Ovary (tissue), 9 donors: ENCODE data around the gene GULP1. TPM values are rescaled to one million over a fixed set of nuclear protein-coding genes. Genes with fewer than 3 reads are reported as not detected.

ENCODE experiments used
- DNase-seq, 5 donors: peaks; one replicate each; pipeline ENCODE4 v3.0.0-alpha.2; 2019 to 2020
- H3K27ac ChIP-seq, 2 donors: fragments of 200-600 bp; one replicate each; pipeline versions ENCODE4 v1.5.1 to v1.8.0; 2019 to 2022
- H3K27me3 ChIP-seq: fragments of 200-600 bp; one replicate; pipeline ENCODE4 v1.8.0; 2022
- H3K36me3 ChIP-seq: fragments of 200-600 bp; sonication (generic); one replicate; pipeline ENCODE4 v1.5.1; 2019
- H3K4me1 ChIP-seq: one replicate; pipeline ENCODE4 v1.8.1; 2013; ENCODE audit warnings: mild to moderate bottlenecking, moderate library complexity; ENCODE audit not compliant: insufficient read depth
- H3K4me3 ChIP-seq: fragments of 200-600 bp; sonication (generic); one replicate; pipeline ENCODE4 v1.5.1; 2017
- H3K9me3 ChIP-seq, 2 donors: fragments of 200-600 bp in 1 of 2; sonication (generic) in 1 of 2; one replicate each; pipeline versions ENCODE4 v1.5.1 to v1.8.1; 2013 to 2019; ENCODE audit warnings: mild to moderate bottlenecking in 1 of 2, moderate library complexity in 1 of 2
- EP300 ChIP-seq: sonication (generic); formaldehyde crosslinking; IDR thresholded peaks from one replicate; pipeline ENCODE4 v1.6.1; 2017; ENCODE audit warnings: antibody characterized with exemption
- POLR2A ChIP-seq: fragments of 450-650 bp; IDR thresholded peaks from one replicate; pipeline ENCODE4 v1.6.1; 2017; ENCODE audit warnings: antibody characterized with exemption, mild to moderate bottlenecking, moderate library complexity
- WGBS, 3 donors: extraction: QIAGEN DNeasy Blood & Tissue Kit in 1 of 3; methylation state at CpG; one replicate each; pipeline versions ENCODE4 v1.1.5 to v1.1.7; 2013 to 2017; 5-methylcytosine and 5-hydroxymethylcytosine counted together
- intact Hi-C, 4 donors: fragments of 100-400 bp; cut with DNase I; formaldehyde crosslinking; loops; one replicate each; pipeline versions ENCODE4 v1.11.0 to v1.15.1; 2022 to 2023
- polyA plus RNA-seq, 2 donors: library from polyadenylated mRNA; stranded (reverse); fragments of 200-250 nt in 1 of 2; fragments of 350-450 nt in 1 of 2; fragmentation: Illumina TruSeq in 1 of 2; extraction: RNeasy Lipid Tissue Mini Kit (QIAGEN cat#74804) in 1 of 2; gene quantifications; one replicate each; pipeline ENCODE4 v1.2.3, GENCODE V29; 2013 to 2014
- total RNA-seq, 7 donors: library from RNA; depleted of rRNA in 2 of 7; stranded (reverse); fragments of >200 nt in 2 of 7; fragmentation: NEBNext Ultra II Directional in 3 of 7; extraction: Animal tissue kit (Norgen Biotek cat#: 25700) in 3 of 7; gene quantifications; one replicate each; pipeline versions ENCODE4 v1.1.0 to v1.2.4, GENCODE V29; 2016 to 2023
- TF ChIP-seq, protein P1 (sequence below), 3 donors: fragments of 450-650 bp in 2 of 3; fragments of 200-600 bp in 1 of 3; IDR thresholded peaks; one replicate each; pipeline versions ENCODE4 v1.5.1 to v1.8.0; 2016 to 2022; ENCODE audit warnings: antibody characterized with exemption in 3 of 3, mild to moderate bottlenecking in 1 of 3
- donor health status: DM: no; HTN: no; CAD: no; lungs with moderate emphysema.
- donor health status: DM: no; HTN: no; CAD: no.
- donor health status: Bipolar disorder and iron deficiency.
- donor health status: DM: yes; HTN: yes; CAD: no.
- donor health status: DM: no; HTN: no; CAD: no.
- donor health status: DM: yes; HTN: yes; CAD: no.

Gene GULP1
- total and polyA plus RNA-seq, 9 donors = 22.3 to 57.7 (median 42.9) TPM

DNA sequence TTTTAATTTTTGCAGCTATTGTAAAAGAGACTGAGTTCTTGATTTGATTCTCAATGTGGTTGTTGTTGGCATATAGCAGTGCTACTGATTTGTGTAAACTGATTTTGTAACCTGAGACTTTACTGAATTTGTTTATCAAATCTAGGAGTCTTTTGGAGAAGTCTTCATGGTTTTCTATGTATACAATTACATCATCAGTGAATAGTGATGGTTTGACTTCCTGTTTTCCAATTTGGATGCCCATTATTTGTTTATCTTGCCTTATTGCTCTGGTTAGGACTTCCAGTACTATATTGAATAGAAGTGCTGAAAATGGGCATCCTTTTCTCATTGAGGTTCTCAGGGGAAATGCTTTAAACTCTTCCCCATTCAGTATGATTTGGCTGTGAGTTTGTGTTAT is 99.7 kb downstream of the GULP1 start:
- no peak overlapping the region for H3K27ac ChIP-seq
- no peak for DNase-seq
- intact Hi-C loops = no loop called here
- H3K4me1 ChIP-seq = peaks cover 2% of the 10 kb centered on the region
- H3K9me3 ChIP-seq = no peaks in the 10 kb centered on the region
- no peaks in the 10 kb centered on the region for H3K27me3 ChIP-seq
- H3K4me3 ChIP-seq = no peak overlapping the region
- TF ChIP-seq EP300 (no peak), POLR2A (no peak)
- TF ChIP-seq, protein P1, sequence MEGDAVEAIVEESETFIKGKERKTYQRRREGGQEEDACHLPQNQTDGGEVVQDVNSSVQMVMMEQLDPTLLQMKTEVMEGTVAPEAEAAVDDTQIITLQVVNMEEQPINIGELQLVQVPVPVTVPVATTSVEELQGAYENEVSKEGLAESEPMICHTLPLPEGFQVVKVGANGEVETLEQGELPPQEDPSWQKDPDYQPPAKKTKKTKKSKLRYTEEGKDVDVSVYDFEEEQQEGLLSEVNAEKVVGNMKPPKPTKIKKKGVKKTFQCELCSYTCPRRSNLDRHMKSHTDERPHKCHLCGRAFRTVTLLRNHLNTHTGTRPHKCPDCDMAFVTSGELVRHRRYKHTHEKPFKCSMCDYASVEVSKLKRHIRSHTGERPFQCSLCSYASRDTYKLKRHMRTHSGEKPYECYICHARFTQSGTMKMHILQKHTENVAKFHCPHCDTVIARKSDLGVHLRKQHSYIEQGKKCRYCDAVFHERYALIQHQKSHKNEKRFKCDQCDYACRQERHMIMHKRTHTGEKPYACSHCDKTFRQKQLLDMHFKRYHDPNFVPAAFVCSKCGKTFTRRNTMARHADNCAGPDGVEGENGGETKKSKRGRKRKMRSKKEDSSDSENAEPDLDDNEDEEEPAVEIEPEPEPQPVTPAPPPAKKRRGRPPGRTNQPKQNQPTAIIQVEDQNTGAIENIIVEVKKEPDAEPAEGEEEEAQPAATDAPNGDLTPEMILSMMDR (IDR thresholded peaks at IDR 0.05) = no peak
- H3K36me3 ChIP-seq = no peaks in the 10 kb centered on the region

DNA sequence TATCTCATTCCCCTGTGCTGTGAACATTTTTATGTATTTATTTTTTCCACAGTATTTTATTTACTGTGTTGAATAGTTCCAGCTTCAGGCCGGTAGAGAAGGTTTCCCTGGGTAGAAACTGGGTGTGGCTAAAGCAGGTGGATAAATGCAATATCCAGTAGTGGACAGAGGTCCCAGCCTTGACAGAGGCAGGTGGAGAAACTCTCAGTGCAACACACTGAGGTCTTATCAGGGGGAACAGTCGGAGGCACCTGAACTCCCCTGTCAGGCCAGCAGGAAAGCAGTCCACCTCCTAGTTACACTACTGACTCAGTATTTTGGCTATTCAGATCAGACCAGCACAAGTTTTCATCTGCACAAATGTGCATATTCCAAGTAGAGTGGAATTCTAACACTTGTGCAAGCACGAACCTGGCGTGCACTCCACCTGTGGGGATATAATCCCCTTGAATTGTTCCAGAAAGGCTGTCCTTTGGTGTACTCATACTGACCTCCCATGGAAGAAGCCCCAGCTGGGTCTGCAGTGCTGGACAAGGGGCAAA is 103.3 kb downstream of the GULP1 start:
- no peak for TF ChIP-seq POLR2A
- TF ChIP-seq, protein P1 (IDR thresholded peaks at IDR 0.05) = no peak
- Histone ChIP-seq H3K9me3 (no peaks in the 10 kb centered on the region), H3K36me3 (no peaks in the 10 kb centered on the region), H3K4me3 (no peak overlapping the region), H3K27me3 (no peaks in the 10 kb centered on the region), H3K4me1 (no peaks in the 10 kb centered on the region), H3K27ac (no peak overlapping the region)
- 91 to 92% (median 92%) methylated on average over 4 of the region's 4 CpGs for WGBS, 3 donors
- no peak for DNase-seq
- intact Hi-C loops = no loop called here

DNA sequence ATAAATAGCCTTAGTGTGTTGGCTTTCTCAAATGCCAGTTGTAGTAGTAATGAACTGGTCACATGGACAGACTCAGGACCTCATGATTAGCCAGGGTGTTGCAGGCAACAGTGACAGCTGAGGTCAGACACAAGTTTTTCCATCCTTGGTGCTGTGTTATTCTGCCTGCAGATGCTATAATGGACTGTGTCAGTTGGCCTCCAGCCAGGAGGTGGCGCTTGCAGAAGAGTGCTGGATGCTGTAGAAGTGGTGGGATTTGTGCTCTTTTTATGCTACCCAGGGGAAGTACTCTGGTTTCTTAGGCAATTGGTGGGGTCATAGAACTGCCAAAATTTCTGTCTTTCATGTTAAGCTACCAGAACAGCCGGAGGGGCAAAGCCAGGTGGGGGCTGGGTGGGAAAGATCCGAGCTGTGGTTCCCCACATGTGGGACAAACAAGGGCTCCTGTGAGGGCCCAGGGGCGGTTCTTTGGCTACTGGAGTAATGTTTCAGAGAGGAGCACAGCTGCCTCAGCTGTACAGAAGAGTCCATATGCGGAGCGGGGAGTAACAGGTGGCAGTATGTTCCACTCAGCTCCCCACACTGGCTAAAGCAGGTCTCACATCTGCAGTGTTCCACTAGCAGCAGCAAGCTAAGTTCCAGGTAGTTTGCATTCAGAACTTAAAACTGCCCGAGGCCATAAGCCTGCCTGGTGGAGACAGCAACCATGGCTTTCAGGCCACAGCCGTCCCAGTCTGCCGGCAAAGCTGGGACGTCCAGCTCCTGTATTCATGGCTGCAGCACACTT is 104.4 kb downstream of the GULP1 start:
- WGBS, 3 donors = 94 to 96% (median 96%) methylated on average over 10 of the region's 10 CpGs
- Histone ChIP-seq H3K4me1 (no peaks in the 10 kb centered on the region), H3K4me3 (no peak overlapping the region), H3K27me3 (no peaks in the 10 kb centered on the region), H3K9me3 (no peaks in the 10 kb centered on the region), H3K36me3 (no peaks in the 10 kb centered on the region), H3K27ac (no peak overlapping the region)
- DNase-seq = no peak
- TF ChIP-seq, protein P1 (IDR thresholded peaks at IDR 0.05) = no peak
- TF ChIP-seq EP300 (no peak), POLR2A (no peak)
- intact Hi-C loops = no loop called here

DNA sequence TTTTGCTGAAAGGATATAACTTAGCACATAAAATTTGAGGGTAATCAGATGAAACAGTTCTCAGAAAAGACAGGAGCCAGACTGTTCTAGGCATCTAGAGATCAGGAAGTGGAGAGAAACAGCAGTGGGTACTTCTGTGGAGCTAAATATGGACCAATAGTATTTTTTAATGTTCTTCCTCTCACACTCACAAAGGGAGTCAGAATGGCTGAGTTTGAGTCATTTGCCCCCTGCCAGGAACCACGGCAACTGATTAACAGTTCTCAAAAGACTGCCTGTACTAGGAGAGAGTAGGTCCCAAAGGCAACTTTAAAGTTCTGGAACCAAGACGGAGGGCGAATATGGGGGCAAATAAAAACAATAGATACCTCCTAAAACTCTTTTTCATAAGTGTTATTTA is 107.5 kb downstream of the GULP1 start:
- Histone ChIP-seq H3K4me3 (no peak overlapping the region), H3K27ac (no peak overlapping the region), H3K36me3 (no peaks in the 10 kb centered on the region), H3K9me3 (no peaks in the 10 kb centered on the region), H3K27me3 (no peaks in the 10 kb centered on the region), H3K4me1 (no peaks in the 10 kb centered on the region)
- TF ChIP-seq, protein P1 (IDR thresholded peaks at IDR 0.05) = no peak
- TF ChIP-seq EP300 = no peak
- TF ChIP-seq POLR2A = no peak
- 90 to 97% (median 94%) methylated on average over 3 of the region's 3 CpGs for WGBS, 3 donors
- intact Hi-C loops = no loop called here
- DNase-seq = no peak
